GM21381 (cell line): ENCODE measurements around the gene PPP3CA.

ENCODE experiments used
- ATAC-seq: cut with Tn5 transposase; IDR thresholded peaks from one replicate; pipeline ENCODE4 v1.9.1; 2021; ENCODE audit warnings: mild to moderate bottlenecking, moderate library complexity; ENCODE audit not compliant: unreplicated experiment

Gene PPP3CA

DNA sequence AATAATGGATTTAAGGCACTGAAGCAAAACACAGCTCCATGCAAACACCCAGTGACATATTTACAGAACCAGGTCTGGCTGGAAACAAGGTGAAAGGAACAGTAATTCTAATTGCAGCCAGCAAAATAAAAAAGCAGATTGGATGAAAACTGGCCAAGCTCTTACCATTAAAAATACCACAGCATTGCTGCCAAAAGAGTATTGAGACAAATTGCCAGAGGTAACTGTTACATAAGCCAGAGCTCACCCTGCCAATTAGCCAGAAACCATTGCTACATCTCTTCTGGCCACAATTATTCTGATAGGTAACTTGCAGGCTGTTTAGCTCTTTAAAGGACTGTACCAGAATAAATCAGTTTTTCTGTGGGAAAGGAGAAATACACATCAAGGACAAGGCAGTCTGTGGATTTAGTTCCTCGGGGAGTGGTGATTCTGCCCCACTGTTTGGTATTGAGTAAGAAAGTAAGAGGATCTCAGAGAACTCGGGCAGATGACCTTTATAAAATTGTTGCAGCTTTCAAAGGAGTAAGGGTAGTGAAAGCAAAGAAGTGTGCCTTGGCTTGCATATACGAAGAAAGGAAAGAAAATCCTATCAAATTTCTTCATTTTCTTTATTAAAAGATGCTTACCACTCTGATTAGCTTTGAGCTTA lies 369.5 kb downstream of the PPP3CA start:
- no peak for ATAC-seq

GRCh38 chr4:100977274-100977673 lies 370.1 kb downstream of the PPP3CA start:
- no peak for ATAC-seq
